GM19438 (cell line): ENCODE results near the gene ACAA2.

Source experiments
- ATAC-seq: cut with Tn5 transposase; IDR thresholded peaks from one replicate; pipeline ENCODE4 v1.9.1; 2021; ENCODE audit warnings: low read depth; ENCODE audit not compliant: unreplicated experiment

ACAA2 gene, protein sequence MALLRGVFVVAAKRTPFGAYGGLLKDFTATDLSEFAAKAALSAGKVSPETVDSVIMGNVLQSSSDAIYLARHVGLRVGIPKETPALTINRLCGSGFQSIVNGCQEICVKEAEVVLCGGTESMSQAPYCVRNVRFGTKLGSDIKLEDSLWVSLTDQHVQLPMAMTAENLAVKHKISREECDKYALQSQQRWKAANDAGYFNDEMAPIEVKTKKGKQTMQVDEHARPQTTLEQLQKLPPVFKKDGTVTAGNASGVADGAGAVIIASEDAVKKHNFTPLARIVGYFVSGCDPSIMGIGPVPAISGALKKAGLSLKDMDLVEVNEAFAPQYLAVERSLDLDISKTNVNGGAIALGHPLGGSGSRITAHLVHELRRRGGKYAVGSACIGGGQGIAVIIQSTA

DNA sequence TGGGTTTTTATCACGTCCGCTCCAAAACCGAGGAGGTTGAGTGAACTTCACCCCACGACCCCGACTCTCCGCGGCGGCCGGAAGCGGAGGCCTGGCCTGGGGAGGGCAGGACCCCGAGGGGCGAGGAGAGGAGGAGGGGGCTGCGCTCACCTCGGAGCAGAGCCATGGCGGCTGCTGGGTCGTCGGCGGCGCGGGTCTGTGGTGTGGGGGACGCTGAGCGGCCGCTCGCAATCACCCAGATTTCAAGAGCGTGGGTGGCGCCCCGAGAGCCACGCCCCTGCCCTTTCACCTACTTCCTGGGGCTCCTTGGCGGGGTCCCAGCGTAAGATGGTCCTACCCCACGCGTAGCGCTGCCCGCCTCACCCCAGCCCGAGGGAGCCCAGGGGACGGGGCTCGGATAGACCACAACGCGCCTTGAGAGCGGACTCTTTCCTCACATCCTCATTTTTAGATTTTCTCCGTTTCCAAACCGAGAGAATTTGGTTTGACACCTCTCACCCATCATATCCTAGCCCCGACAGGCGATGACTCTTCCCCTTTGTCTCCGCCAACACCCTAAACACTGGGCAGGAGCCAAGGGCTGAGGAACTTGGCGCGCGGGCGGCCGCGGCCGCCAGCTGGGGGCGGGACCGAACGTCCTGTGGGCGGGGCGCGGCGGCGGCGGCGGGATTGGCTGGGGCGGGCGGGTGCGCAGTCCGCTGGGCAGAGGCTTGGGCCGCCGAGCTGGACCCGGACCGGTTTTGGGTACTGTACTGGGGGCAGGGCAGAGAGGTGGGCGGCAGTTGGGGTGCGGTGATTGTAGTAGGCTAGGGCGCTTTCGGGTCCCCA, at the start of gene ACAA2:
ACAA2 (minus strand) TSS at position 215 of the 828 bp plus-strand sequence; CDS start at position 166, 49 bp downstream.
- peak; percentile 78 for ATAC-seq

DNA sequence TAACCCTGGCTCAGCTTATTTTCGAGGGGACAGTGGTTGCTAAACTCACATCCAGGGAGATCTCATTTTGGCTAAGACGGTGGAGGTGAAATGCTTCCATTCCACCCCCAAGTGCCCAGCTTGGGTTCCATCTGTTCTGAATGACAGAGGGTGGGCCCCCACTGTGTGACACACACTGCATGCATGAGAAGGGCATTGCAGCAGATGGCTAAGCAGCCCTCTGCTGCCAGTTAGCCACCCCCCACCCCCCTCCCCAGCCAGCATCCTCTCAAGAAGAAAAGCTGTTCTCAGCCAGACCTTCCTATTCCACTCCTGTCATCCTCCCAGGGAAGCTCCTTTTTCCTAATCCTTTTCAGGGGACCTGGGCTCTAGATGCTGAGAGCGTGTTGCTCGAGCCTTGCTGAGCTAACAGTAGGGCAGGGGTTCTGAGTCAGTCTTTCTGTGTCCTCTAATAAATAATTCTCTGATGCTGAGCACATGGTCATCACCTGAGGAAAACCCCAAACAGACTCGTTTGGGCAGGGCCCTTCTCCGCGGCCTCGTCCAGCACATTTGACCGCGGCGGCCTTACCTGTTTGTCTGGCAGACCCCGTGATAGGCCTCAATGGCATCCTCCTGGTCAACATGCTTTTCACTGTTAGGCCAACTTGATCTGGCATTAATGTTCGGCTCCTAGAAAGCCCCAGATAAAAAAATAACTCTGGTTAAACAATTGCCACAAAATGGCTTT, 49.5 kb upstream of the ACAA2 start:
- no peak for ATAC-seq

GRCh38 chr18:49861659-49862058, 48.3 kb upstream of the ACAA2 start:
- ATAC-seq = no peak

GRCh38 chr18:49859725-49860124, 46.4 kb upstream of the ACAA2 start:
- no peak for ATAC-seq

DNA sequence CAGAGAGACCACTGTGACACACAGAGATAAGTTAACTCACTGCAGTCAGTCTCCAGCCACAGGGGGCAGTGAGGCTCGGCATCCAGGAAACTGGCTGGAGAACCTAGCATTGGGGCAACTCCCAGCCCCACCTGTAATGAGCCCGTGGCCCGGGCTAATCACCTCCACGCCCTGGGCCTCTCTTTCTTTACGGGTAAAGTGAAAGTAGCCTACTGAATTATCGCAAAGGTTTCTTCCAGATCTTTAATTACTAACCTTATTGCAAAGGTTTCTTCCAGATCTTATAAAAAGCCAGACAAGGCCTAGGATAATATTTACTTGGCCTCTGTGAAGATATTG, 45.7 kb upstream of the ACAA2 start:
- ATAC-seq = no peak

GRCh38 chr18:49858309-49859020, 45.1 kb upstream of the ACAA2 start:
- no peak for ATAC-seq

DNA sequence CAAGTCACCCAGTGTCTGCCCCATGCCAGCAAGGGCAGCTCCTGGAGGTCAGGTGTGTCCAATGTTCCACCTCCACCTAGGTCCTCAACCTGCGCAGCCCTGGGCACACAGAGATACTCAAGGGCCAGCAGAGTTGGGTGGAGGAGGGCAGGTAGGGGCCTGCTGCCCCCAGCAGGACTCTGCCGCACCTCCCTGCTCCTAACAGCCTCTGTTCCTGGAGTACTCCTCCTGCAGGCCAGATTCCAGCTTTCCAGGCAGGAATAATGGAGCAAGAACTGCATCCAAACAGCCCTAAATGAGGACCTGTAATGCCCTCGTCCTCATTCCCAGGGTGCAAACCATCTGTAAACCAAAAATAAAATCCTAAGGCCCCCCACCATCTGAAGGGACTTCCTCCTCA, 44.4 kb upstream of the ACAA2 start:
- no peak for ATAC-seq

- ATAC-seq = no peak
Observed at GRCh38 chr18:49856496-49856895, 43.2 kb upstream of the ACAA2 start.

DNA sequence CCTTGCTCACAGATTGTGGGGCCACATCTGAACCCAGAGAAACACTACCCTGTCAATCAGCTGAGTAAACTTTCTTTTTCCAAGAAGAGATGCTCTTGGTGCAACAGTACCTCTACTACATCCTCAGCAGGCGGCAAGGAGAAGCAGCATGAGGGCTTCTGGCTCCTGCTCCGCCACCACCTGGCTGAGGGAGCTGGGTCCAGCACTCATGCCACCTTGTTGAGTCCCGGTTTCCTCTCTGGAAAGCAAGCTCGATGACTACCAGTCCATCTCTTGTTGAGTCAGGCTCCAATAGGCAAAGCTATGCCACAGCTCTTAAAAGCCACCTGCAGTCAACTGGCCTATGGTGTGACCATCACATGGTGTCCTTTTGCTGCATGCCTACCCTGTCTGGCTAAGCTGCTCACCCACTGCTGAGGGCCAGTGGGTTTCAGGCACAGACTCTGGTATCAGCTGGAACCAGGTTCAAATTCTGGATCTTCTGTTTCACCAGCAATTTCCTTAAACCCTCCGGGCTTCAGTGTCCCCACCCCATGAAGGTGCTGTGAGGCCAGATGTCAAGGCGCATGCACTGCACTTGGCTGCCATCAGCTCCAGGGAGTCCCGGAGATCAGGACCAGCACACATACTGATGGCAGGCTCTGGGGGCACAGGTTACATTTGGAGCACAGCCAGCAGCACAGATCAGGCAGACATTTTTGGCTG, 42.5 kb upstream of the ACAA2 start:
- ATAC-seq = no peak

- ATAC-seq = no peak
Observed at GRCh38 chr18:49854681-49855080, 41.3 kb upstream of the ACAA2 start.

DNA sequence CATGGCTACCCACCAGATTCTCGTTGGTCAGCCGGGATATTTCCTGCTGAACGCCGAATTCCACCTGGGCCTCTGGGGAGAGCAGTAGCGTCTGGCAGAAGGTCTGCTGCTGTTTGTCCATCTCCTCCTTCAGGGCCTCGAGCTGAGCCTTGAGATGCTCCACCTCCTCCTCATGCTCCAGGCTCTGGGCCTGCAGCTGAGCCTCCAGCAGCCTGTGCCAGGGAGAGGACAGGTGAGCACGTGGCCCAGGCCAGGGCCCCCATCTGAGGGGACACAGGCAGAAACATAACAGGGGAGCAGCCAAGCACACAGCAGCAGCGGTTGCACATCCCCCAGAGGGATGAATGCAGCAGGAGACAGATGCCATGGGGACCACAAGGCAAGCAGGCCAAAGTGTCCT, 40.1 kb upstream of the ACAA2 start:
- ATAC-seq = no peak

GRCh38 chr18:49853011-49853410, 39.7 kb upstream of the ACAA2 start:
- no peak for ATAC-seq

DNA sequence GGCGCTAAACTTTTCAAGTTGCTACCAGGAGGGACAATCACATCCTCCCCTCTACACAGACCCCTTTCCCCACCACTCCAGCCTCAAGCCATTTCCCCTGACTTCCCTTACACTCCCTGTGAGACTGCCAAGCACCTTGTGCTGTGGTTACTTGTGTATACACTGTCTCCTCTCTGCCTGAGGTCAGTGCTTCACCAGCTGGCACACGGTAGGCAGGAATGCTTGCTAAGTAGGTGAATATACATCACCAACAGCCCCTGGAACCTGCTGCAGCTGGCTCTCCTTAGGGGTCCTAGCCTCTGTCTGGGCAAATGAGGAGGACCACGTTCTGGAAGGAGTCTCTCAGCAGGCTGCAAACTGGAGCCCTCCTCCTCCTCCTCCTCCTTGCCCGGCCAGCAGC, 38.3 kb upstream of the ACAA2 start:
- ATAC-seq = no peak

- no peak for ATAC-seq
Observed at GRCh38 chr18:49850636-49851035, 37.3 kb upstream of the ACAA2 start.

DNA sequence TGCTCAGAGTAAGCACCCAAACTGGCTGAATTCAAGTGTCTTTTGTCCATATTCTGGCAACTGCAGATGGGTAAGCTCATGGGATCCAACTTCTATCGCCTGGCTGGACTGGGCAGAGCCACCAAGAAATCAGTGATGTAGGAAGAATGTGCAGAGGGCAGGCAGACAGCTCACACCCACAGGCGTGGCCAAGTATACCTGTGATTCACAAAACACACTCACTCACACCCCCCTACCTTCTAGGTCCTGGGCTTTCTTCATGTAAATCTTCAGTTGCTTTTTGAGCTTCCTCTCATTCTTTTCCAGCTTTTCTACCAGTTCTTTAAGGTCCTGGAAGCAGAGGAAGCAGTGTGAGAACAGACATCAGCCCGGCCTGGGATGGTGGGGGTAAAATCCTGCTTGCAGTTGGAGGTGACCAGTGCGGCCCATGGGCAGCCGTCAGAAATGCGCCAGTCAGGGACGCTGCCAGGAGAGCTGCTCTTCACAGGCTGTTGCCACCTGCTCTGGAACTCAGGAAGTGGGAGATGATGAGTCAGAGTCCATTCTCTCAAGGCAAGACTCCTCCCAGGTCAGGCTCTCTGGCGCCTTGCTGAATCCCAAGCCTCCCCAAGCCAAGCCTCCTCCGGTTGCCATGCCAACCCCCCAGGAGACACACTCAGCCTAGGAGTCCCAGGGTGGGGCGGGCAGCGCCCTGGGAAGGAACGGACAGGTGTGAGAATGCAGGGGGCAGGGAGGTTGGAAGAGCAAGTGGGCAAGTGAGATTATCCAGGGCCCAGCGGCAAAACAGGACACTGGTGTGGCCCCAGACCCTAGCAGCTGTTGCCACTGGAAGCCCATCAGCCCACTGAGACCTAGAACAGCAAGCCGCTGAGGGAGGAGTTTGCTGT, 36.2 kb upstream of the ACAA2 start:
- ATAC-seq = no peak

DNA sequence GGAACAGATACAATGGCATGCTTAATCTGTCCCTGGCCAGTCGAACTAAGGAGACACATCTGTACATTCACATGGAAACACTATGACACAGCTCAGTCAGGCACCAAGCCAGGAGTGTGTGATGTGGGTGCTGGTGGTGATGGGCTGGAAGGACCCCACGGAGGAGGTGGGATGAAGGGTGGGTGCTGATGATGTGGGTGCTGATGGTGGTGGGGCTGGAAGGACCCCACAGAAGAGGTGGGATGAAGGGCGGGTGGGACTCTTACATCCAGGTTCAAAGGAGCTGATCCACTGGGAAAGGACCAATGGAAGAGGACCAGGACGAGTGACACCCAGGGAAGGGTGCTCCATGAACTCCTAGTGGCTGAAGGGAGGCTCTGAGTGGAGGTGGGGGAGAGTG, 34.8 kb upstream of the ACAA2 start:
- ATAC-seq = no peak

- no peak for ATAC-seq
Observed at GRCh38 chr18:49847524-49847923, 34.2 kb upstream of the ACAA2 start.

DNA sequence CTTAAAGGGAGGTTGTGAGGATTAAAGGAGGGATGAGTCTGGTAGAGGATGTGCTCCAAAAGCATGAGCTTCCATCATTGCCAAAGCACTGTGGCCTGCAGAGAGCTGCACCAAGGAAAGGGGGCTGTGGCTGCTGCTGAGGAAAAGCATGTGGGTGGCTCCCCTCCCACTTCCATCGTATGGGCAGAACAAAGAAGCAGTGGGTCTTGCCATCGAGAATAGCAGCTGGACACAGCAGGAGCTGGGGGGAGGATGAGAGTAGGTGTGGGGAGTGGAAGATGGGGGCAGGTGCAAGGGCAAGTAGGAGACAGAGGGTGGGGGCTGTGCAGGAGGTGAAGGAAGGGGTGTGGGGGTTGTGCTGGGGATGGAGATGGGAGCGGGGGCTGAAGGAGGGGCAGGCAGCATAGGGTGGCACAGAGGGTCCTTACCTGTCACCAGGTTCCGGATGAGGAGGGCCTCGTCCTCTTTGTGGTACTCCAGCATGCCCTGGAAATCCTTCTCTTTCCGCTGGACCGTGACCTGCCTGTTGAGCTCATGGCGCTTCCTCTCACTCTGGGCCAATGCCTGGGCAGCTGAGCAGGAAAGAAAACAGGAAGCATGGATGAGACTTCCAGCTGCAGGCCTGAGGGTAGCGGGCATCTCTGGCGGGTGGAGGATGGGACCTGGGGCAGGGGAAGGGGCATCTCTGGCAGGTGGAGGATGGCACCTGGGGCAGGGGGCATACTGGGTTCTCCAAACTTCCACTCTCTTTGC, 33.6 kb upstream of the ACAA2 start:
- ATAC-seq = no peak

DNA sequence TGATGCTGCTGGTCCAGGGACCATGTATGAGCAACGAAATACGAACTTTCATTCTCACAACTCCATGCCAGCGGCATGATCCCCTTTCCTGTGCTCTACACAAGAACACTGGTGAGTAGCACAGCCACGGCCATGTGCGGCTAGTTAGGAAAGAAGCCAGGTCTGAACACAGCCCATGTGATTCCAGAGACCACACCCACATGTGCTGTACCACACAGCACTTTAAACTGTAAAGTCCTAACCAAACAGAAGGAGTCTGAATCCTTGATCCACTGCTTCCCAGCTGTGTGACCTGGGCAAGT, 33.0 kb upstream of the ACAA2 start:
- ATAC-seq = no peak
